ENCODE data around the gene BORCS5. TPM values are rescaled to one million over a fixed set of nuclear protein-coding genes. Genes with fewer than 3 reads are reported as not detected.

BORCS5 gene
- total RNA-seq, 4 donors from 2014 or later, result 14.2 to 45.0 (median 25.6) TPM

- Histone ChIP-seq H3K4me1 (peaks cover 0 to 19% (median 0%) of the 10 kb centered on the region in 4 donors), H3K27me3 (no peaks in the 10 kb centered on the region), H3K36me3 (peaks cover 0 to 27% (median 0%) of the 10 kb centered on the region in 3 donors), H3K4me3 (no peak overlapping the region), H3K9me3 (no peaks in the 10 kb centered on the region), H3K27ac (peak overlapping the region in 2 of 4 donors; percentile 1 to 33)
- TF ChIP-seq EP300 (IDR thresholded peaks at IDR 0.05) (no peak), POLR2A (IDR thresholded peaks at IDR 0.05) (no peak), CTCF (IDR thresholded peaks at IDR 0.05) (no peak)
- 55 to 57% methylated on average over 12 of the region's 12 CpGs for WGBS, 2 donors
- DNase-seq (ENCODE audit: low spot score in 2 of 2), result no peak
Observed at GRCh38 chr12:12333407-12334366, 23.2 kb upstream of the BORCS5 start.

GRCh38 chr12:12334367-12335040 is 22.4 kb upstream of the BORCS5 start:
- WGBS, 2 donors, result 28 to 36% methylated on average over 10 of the region's 10 CpGs
- H3K27ac ChIP-seq, result no peak overlapping the region
- peaks cover 0 to 19% (median 0%) of the 10 kb centered on the region in 4 donors for H3K4me1 ChIP-seq
- no peaks in the 10 kb centered on the region for H3K9me3 ChIP-seq
- TF ChIP-seq EP300 (IDR thresholded peaks at IDR 0.05), result no peak
- TF ChIP-seq CTCF (IDR thresholded peaks at IDR 0.05), result peak; percentile 59 to 80 (median 68)
- TF ChIP-seq POLR2A (IDR thresholded peaks at IDR 0.05), result no peak
- no peak overlapping the region for H3K4me3 ChIP-seq
- H3K27me3 ChIP-seq, result no peaks in the 10 kb centered on the region
- H3K36me3 ChIP-seq, result peaks cover 0 to 27% (median 0%) of the 10 kb centered on the region in 3 donors
- DNase-seq (ENCODE audit: low spot score in 2 of 2), result peak in 1 of 2 donors; percentile 17

- H3K27ac ChIP-seq, result no peak overlapping the region
- 86 to 91% methylated on average over 5 of the region's 5 CpGs for WGBS, 2 donors
- H3K4me1 ChIP-seq, result peaks cover 0 to 19% (median 0%) of the 10 kb centered on the region in 4 donors
- H3K36me3 ChIP-seq, result peaks cover 0 to 18% (median 0%) of the 10 kb centered on the region in 3 donors
- no peak for DNase-seq (ENCODE audit: low spot score in 2 of 2)
- TF ChIP-seq CTCF (IDR thresholded peaks at IDR 0.05) (no peak), POLR2A (IDR thresholded peaks at IDR 0.05) (no peak), EP300 (IDR thresholded peaks at IDR 0.05) (no peak)
- H3K4me3 ChIP-seq, result no peak overlapping the region
- no peaks in the 10 kb centered on the region for H3K9me3 ChIP-seq
- H3K27me3 ChIP-seq, result no peaks in the 10 kb centered on the region
Observed at GRCh38 chr12:12336049-12336411, 20.8 kb upstream of the BORCS5 start.

- Histone ChIP-seq H3K4me3 (no peak overlapping the region), H3K4me1 (peaks cover 0 to 19% (median 0%) of the 10 kb centered on the region in 4 donors), H3K9me3 (no peaks in the 10 kb centered on the region), H3K27ac (no peak overlapping the region), H3K36me3 (peaks cover 0 to 18% (median 0%) of the 10 kb centered on the region in 3 donors), H3K27me3 (no peaks in the 10 kb centered on the region)
- 94 to 100% methylated on average over 1 of the region's 1 CpG for WGBS, 2 donors
- no peak for DNase-seq (ENCODE audit: low spot score in 2 of 2)
- TF ChIP-seq POLR2A (IDR thresholded peaks at IDR 0.05) (no peak), EP300 (IDR thresholded peaks at IDR 0.05) (no peak), CTCF (IDR thresholded peaks at IDR 0.05) (no peak)
Observed at GRCh38 chr12:12336511-12336910, 20.4 kb upstream of the BORCS5 start.
